ENCODE data around the gene TFEB. TPM values are rescaled to one million over a fixed set of nuclear protein-coding genes. Genes with fewer than 3 reads are reported as not detected.

TFEB gene
- polyA plus RNA-seq, 3 donors: 7.9 to 9.9 (median 9.4) TPM

- DNase-seq: no peak
These were observed 42.7 kb downstream of the TFEB start for GRCh38 chr6:41692730-41693129.

GRCh38 chr6:41692080-41692675 lies 43.2 kb downstream of the TFEB start:
- no peak for DNase-seq

GRCh38 chr6:41691426-41692079 lies 43.9 kb downstream of the TFEB start:
- DNase-seq: no peak

- no peak for DNase-seq
These were observed 44.7 kb downstream of the TFEB start for GRCh38 chr6:41690541-41691330.

- DNase-seq: no peak
These were observed 46.0 kb downstream of the TFEB start for GRCh38 chr6:41689171-41690008.

- no peak for DNase-seq
These were observed 47.0 kb downstream of the TFEB start for GRCh38 chr6:41688256-41688965.

GRCh38 chr6:41687501-41688175 lies 47.8 kb downstream of the TFEB start:
- no peak for DNase-seq

- no peak for DNase-seq
These were observed 49.6 kb downstream of the TFEB start for GRCh38 chr6:41685641-41686380.

- no peak for DNase-seq
These were observed 50.9 kb downstream of the TFEB start for GRCh38 chr6:41684311-41685180.

GRCh38 chr6:41683523-41684310 lies 51.7 kb downstream of the TFEB start:
- DNase-seq: peak; percentile 70

GRCh38 chr6:41683273-41683522 lies 52.2 kb downstream of the TFEB start:
- no peak for DNase-seq

- no peak for DNase-seq
These were observed 52.7 kb downstream of the TFEB start for GRCh38 chr6:41682497-41683272.

- DNase-seq: peak; percentile 92
These were observed 53.3 kb downstream of the TFEB start for GRCh38 chr6:41682056-41682477.

- DNase-seq: no peak
These were observed 55.0 kb downstream of the TFEB start for GRCh38 chr6:41680182-41680965.

GRCh38 chr6:41679696-41680095 lies 55.7 kb downstream of the TFEB start:
- no peak for DNase-seq

- no peak for DNase-seq
These were observed 56.8 kb downstream of the TFEB start for GRCh38 chr6:41678511-41679084.
